HG03442 (cell line): Measurements from ENCODE around the gene NAA25.
"Not testable (repeated sequence)": the region's sequence is repeated elsewhere in the genome, so short reads cannot be mapped to it uniquely, and the experiment has no call there.

Source experiments
- ATAC-seq: cut with Tn5 transposase; IDR thresholded peaks from one replicate; pipeline ENCODE4 v1.9.1; 2021; ENCODE audit warnings: mild to moderate bottlenecking, moderate library complexity; ENCODE audit not compliant: unreplicated experiment

The NAA25 gene

DNA sequence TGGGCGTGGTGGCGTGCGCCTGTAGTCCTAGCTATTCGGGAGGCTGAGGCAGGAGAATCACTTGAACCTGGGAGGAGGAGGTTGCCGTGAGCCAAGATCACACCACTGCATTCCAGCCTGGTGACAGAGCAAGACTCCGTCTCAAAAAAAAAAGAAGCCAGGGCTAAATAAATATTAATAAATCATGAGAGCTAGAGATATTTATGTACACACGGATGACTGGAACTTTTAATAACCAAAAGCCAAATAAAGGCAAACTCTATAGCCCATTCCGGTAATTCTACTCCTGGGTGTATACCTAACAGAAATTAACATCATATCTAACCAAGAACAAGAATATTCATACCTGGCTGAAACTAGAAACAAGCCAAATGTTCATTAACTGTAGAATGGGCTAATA, 9.1 kb upstream of the NAA25 start:
- ATAC-seq, result no peak

DNA sequence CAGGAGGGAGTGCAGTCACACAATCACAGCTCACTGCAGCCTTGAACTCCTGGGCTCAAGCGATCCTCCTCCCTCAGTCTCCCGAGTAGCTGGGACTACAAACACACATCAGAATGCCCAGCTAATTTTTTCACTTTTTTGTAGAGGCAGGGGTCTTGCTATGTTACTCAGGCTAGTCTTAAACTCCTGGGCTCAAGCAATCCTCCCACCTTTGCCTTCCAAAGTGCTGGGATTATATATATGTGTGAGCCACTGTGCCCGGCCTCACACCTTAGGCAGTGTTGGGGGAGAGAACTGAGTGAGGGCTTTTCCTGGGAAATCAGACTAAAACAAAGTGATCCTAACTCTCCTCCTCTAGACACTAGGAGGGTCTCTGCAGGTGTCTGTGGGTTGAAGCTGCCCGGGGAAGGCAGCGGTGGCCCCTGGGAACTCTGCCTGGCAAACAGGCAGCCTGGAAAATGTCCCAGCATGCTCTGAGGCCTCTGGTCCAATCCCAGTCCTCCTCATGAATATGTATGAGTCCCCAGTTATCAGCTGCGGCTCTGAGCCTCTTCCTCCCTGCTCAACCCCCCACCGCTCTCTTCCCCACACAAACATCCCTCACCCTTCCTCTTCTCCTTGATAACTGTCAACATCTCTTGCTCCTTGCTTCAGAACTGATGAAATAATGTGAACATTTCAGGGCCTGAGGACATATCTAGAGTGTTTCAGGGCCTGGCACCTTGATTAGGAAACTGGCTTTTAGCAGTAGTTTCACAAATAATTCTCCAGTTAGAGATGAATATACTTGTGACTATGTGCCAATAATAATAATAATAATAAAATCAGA, 7.9 kb upstream of the NAA25 start:
- no peak for ATAC-seq

DNA sequence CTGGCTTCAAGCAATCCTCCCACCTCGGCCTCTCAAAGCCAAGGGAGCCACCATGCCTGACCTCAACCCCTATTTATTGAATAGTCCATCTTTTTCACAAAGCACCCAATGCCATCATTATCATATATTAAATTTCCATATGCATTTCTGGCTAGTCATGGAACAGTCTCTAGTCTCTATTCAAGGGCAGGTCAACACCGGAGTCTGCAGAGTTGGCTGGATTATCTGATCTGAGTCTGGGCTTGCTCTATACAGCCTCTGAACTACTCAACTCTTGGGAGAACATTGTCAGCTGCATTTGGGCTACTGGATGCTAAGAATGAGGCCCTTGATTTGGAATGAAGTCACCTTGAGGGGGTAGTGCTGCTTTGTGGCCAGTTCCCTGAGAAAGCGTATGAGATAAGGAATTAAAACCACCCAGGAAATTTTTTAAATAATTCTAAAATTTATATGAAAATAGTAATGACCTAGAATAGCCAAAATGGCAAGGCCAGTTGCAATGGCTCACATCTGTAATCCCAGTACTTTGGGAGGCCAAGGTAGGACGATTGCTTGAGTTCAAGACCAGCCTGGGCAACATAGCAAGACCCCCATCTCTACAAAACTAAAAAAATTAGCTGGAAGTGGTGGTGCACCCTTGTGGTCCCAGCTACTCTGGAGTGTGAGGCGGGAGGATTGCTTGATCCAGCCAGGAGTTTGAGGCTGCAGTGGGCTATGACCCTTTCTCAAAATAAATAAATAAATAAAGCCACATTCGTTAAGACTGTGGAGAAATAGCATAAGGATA, 6.9 kb upstream of the NAA25 start:
- no peak for ATAC-seq

DNA sequence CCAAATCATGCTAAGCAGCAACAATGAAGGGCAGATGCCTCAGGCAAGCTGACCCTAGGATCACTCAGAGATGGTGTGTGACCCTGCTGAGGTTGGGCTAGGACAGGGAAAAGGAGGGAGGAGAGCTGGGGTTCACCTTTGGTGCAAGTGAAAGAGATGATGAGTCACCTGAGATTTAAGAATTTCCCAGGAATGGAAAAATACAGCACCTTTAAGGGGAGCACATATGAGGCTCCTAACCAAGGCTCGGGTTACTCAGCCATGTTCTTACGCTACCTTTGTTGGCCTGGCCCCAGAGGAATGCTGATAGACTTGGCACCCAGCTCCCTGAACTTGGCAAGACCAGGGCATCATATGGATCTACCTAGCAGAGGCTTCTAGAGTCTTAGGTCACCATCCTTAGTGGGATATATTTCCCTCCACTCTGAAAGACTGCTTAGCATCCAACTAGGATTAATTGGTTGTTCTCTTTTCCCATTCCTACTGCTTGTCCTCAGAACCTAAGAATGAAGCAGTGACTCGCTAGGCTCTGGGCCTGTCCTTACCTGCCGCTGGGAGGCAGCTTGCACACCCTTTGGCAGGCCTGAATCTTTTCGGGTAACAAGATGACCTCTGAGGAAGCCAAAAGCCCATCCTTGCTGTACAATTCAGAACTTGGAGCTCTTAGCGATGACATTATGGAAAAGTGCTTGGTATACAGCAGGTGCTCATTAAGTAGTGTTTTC, 4.0 kb upstream of the NAA25 start:
- no peak for ATAC-seq

GRCh38 chr12:112111931-112112330, 3.3 kb upstream of the NAA25 start:
- no peak for ATAC-seq

- ATAC-seq, result not testable (repeated sequence)
These were observed 2.4 kb upstream of the NAA25 start for GRCh38 chr12:112110787-112111662.

DNA sequence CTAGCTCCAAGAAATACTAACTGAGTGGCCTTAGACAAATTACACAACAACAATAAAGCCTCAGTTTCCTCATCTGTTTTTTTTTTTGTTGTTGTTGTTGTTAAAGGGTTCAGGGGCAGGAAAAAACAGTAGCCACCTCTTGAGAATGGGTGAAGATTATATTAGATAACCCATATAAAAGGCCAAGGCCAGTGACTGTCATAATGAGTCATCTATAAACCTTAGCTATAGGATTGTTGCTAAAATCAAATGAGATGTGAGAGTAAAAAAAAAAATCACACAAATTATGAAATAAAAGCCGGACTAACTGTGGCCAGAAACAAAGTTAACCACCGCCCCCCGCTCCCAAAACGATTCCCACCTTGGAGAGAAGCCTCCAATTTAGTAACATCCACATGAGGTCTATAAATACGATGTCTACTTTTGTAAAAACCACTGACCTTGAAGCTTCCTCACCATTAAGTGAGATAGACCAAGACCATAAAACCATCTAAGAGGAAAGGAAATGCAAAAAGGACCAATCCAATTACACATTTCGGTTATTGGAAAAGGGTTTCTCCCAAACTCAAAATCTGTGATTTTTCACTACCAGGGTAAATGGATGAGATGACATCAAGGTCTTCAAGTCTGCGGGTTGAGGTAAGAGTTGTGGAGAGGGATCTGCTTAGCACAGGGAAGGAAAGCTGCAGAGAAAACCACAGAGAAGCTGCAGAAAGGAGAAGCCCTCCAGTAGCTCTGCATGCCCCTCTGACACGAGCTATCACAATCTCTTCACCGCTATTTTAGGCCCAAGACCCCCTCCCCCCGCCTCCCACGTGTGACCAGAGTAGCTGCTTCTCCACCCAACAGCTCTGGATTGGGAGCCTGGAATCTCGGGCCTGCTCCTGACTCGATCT, 1.0 kb downstream of the NAA25 start:
- ATAC-seq, result no peak

DNA sequence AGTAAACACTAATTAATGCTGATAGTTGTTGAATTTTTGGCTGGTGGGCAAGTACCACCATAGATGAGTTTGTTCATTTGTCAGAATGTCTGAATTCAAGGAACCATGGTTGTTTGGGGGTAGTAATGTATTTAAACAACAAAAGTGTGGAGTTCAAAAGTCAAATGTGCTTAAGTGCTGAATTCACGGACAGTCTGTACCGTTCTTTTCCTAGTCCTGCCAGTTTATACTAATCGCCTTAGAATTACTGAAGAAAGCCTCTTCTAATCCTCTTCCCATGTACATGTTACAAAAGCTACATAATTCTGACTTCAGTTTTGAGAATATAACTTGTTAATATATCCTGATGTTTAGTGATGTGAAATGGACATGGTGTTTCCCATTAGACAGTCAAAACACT, 2.7 kb downstream of the NAA25 start:
- ATAC-seq, result no peak

- no peak for ATAC-seq
These were observed 4.7 kb downstream of the NAA25 start for GRCh38 chr12:112103758-112104503.

DNA sequence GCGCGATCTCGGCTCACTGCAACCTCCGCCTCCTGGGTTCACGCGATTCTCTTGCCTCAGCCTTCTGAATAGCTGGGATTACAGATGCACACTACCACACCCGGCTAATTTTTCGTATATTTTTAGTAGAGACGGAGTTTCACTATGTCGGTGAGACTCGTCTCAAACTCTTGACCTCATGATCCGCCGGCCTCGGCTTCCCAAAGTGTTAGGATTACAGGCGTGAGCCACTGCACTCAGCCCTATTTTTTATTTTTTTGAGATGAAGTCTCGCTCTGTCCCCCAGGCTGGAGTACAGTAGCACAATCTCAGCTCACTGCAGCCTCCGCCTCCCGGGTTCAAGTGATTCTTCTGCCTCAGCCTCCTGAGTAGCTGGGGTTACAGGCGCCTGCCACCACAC, 5.8 kb downstream of the NAA25 start:
- ATAC-seq, result not testable (repeated sequence)

- ATAC-seq, result no peak
These were observed 6.5 kb downstream of the NAA25 start for GRCh38 chr12:112102127-112102526.

DNA sequence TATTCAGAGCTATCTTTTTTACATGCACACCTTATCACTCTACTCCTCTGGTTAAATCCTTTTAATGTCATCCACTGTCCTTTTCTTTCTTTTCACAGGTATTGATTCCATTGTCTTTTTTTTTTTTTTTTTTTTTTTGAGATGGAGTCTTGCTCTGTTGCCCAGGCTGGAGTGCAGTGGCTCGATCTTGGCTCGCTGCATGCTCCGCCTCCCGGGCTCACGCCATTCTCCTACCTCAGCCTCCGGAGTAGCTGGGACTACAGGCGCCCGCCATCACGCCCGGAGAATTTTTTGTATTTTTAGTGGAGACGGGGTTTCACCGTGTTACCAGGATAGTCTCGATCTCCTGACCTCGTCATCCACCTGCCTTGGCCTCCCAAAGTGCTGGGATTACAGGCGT, 8.1 kb downstream of the NAA25 start:
- ATAC-seq, result not testable (repeated sequence)

- ATAC-seq, result no peak
These were observed 10.9 kb downstream of the NAA25 start for GRCh38 chr12:112097641-112098040.

- ATAC-seq, result no peak
These were observed 11.9 kb downstream of the NAA25 start for GRCh38 chr12:112096667-112097066.

DNA sequence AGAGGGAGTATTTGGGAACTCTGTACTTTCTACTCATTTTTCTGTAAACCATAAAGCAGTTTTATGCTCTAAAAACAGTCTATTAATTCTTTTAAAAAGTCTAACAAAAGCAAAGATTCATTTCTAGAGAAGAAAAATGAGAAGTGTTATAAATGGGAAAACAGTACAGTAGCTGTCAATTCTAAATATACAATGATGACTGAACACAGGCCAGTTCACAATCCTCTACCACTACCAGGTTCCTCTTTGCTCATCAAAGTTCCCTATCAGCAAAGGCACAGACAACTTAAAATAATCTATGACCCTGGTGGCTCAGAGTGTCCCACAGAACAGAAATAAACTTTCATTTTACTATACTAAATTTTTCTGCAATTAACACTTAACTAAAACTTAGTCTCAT, 12.5 kb downstream of the NAA25 start:
- no peak for ATAC-seq

DNA sequence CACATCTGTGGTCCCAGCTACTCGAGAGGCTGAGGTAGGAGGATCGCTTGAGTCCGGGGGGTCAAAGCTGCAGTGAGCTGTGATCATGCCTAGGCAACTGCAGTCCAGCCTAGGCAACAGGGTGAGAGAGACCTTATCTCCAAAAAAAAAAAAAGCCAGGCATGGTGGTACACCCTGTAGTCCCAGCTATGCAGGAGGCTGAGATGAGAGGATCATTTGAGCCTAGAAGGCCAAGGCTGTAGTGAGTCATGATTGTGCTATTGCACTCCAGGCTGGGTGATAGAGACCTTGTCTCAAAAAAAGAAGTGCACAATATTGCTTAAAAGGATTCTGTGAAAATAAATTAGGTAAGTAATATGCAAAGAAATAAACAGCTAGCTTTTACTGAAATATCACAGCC, 17.0 kb downstream of the NAA25 start:
- no peak for ATAC-seq

DNA sequence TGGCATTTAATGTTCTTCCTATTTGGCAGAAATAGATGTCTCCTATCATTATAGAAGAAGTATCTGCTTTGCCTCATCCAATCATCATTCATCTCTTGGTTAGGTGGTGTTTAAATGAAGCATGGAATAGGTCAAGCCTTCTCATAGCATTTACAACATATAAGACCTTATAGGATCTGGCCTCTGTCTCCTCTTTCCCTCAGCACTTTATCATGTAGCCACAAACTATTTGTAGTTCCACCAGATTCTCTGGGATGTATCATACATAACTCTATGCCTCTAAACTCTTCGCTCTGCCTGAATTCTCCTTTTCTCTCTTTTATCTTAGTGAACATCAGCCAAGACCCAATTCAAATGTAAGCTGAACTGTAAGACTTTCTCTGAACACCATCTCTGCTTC, 20.7 kb downstream of the NAA25 start:
- no peak for ATAC-seq

- ATAC-seq, result no peak
These were observed 21.3 kb downstream of the NAA25 start for GRCh38 chr12:112087055-112087850.
